SK-N-SH (cell line): ENCODE data around the gene PRMT7.

Experiments used
- CHD2 ChIP-seq: fragments of 150-350 bp; IDR thresholded peaks from 2 replicates; pipeline ENCODE4 v1.6.1; 2018; ENCODE audit warnings: low read length; ENCODE audit not compliant: partially characterized antibody
- EZH2phosphoT487 ChIP-seq: fragments of 200-600 bp; sonication (generic); IDR thresholded peaks from 2 replicates; pipeline ENCODE4 v1.6.1; 2017; ENCODE audit warnings: low read depth, mixed run types, mild to moderate bottlenecking, antibody characterized with exemption, moderate library complexity, borderline replicate concordance
- FOXJ3 ChIP-seq: sonication (generic); formaldehyde crosslinking; IDR thresholded peaks from 2 replicates; pipeline ENCODE4 v1.5.1; 2020; ENCODE audit warnings: mild to moderate bottlenecking, missing genetic modification reagents
- GATA2 ChIP-seq: sonication (generic); formaldehyde crosslinking; IDR thresholded peaks from 2 replicates; pipeline ENCODE4 v1.5.0; 2020; ENCODE audit warnings: mild to moderate bottlenecking, missing genetic modification reagents
- JUND ChIP-seq: IDR thresholded peaks from 2 replicates; pipeline ENCODE4 v1.4.0; 2012
- TAF1 ChIP-seq: IDR thresholded peaks from 2 replicates; pipeline ENCODE4 v1.6.1; 2012; ENCODE audit warnings: low read depth, mild to moderate bottlenecking, low read length, moderate library complexity, borderline replicate concordance
- ZBTB33 ChIP-seq: IDR thresholded peaks from 2 replicates; pipeline ENCODE4 v1.4.0; 2012; ENCODE audit warnings: low read depth, borderline replicate concordance
- TF ChIP-seq, protein P1 (sequence below): fragments of 200-600 bp; sonication (generic); IDR thresholded peaks from 2 replicates; pipeline ENCODE4 v1.6.1; 2017; ENCODE audit warnings: antibody characterized with exemption, mild to moderate bottlenecking, moderate library complexity
- TF ChIP-seq, protein P2 (sequence below): fragments of 150-350 bp; IDR thresholded peaks from 2 replicates; pipeline ENCODE4 v1.6.1; 2017; ENCODE audit warnings: antibody characterized with exemption, low read length, low read depth, borderline replicate concordance

DNA sequence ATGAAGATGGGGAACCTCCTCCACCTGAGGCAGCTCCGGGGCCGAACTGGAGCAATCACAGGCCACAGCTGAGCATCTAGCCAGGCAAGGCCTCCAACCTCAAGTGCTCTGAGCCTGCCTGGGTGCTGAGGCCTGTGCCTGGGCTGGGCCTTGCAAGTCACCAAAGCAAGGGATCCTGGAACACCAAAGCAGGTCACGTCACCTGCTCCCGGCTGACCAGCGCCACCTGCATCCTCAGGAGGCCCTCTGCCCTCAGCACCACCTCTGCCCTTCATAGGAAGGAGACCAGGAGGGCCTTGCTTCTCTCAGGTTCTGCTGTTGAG is 69.5 kb downstream of the PRMT7 start:
- TF ChIP-seq TAF1, result no peak
- TF ChIP-seq EZH2phosphoT487, result no peak
- TF ChIP-seq, protein P1, sequence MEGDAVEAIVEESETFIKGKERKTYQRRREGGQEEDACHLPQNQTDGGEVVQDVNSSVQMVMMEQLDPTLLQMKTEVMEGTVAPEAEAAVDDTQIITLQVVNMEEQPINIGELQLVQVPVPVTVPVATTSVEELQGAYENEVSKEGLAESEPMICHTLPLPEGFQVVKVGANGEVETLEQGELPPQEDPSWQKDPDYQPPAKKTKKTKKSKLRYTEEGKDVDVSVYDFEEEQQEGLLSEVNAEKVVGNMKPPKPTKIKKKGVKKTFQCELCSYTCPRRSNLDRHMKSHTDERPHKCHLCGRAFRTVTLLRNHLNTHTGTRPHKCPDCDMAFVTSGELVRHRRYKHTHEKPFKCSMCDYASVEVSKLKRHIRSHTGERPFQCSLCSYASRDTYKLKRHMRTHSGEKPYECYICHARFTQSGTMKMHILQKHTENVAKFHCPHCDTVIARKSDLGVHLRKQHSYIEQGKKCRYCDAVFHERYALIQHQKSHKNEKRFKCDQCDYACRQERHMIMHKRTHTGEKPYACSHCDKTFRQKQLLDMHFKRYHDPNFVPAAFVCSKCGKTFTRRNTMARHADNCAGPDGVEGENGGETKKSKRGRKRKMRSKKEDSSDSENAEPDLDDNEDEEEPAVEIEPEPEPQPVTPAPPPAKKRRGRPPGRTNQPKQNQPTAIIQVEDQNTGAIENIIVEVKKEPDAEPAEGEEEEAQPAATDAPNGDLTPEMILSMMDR, result no peak
- TF ChIP-seq FOXJ3 (CRISPR knock-in tag), result no peak
- TF ChIP-seq GATA2 (CRISPR knock-in tag), result no peak
- TF ChIP-seq CHD2, result no peak
- no peak for TF ChIP-seq ZBTB33
- TF ChIP-seq, protein P2, sequence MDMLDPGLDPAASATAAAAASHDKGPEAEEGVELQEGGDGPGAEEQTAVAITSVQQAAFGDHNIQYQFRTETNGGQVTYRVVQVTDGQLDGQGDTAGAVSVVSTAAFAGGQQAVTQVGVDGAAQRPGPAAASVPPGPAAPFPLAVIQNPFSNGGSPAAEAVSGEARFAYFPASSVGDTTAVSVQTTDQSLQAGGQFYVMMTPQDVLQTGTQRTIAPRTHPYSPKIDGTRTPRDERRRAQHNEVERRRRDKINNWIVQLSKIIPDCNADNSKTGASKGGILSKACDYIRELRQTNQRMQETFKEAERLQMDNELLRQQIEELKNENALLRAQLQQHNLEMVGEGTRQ, result no peak
- no peak for TF ChIP-seq JUND
